ENCODE results near the gene PCMTD2.

DNA sequence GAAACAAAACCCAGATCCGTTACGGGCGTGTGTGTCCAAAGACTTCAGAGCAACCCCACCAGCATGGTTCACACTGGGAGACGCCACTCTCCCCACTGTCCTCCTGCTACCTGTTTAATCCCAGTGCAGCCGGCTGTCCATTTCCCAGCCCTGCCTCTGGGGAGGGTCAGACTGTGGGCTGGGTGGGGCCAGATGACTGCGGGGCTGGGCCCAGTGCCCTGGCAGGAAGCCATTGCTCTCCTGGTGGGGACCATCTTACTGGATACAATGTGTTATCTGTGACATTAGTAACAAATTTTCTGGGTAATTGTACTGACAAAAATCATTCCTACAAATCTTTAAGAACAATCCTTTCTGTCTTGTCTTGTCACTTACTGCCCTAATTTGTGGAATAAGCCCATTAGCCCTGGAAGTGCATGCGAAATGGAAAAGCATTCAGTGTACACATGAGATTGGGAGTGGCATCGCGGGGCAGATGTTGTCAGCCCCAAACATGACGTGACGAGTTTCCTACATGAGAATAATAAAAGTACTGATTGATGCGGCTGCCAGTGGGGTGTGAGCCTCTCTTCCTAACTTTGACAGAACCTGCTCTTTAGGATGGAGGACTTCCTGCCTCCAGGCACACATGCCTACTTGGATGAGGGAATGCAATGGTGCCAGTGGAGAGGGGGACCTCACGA, 37.9 kb upstream of the PCMTD2 start:
- TF ChIP-seq GABPB1 (CRISPR knock-in tag; IDR thresholded peaks at IDR 0.05): no peak
- TF ChIP-seq JUN (CRISPR knock-in tag; IDR thresholded peaks at IDR 0.05): no peak
- TF ChIP-seq, protein P1, sequence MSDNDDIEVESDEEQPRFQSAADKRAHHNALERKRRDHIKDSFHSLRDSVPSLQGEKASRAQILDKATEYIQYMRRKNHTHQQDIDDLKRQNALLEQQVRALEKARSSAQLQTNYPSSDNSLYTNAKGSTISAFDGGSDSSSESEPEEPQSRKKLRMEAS (CRISPR knock-in tag; IDR thresholded peaks at IDR 0.05): no peak
- no peak for TF ChIP-seq PRDM15 (CRISPR knock-in tag; IDR thresholded peaks at IDR 0.05)
- TF ChIP-seq, protein P2, sequence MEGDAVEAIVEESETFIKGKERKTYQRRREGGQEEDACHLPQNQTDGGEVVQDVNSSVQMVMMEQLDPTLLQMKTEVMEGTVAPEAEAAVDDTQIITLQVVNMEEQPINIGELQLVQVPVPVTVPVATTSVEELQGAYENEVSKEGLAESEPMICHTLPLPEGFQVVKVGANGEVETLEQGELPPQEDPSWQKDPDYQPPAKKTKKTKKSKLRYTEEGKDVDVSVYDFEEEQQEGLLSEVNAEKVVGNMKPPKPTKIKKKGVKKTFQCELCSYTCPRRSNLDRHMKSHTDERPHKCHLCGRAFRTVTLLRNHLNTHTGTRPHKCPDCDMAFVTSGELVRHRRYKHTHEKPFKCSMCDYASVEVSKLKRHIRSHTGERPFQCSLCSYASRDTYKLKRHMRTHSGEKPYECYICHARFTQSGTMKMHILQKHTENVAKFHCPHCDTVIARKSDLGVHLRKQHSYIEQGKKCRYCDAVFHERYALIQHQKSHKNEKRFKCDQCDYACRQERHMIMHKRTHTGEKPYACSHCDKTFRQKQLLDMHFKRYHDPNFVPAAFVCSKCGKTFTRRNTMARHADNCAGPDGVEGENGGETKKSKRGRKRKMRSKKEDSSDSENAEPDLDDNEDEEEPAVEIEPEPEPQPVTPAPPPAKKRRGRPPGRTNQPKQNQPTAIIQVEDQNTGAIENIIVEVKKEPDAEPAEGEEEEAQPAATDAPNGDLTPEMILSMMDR (IDR thresholded peaks at IDR 0.05): no peak
- TF ChIP-seq SP1 (CRISPR knock-in tag; conservative IDR thresholded peaks at IDR 0.05): no peak
- TF ChIP-seq, protein P3, sequence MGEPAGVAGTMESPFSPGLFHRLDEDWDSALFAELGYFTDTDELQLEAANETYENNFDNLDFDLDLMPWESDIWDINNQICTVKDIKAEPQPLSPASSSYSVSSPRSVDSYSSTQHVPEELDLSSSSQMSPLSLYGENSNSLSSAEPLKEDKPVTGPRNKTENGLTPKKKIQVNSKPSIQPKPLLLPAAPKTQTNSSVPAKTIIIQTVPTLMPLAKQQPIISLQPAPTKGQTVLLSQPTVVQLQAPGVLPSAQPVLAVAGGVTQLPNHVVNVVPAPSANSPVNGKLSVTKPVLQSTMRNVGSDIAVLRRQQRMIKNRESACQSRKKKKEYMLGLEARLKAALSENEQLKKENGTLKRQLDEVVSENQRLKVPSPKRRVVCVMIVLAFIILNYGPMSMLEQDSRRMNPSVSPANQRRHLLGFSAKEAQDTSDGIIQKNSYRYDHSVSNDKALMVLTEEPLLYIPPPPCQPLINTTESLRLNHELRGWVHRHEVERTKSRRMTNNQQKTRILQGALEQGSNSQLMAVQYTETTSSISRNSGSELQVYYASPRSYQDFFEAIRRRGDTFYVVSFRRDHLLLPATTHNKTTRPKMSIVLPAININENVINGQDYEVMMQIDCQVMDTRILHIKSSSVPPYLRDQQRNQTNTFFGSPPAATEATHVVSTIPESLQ (CRISPR knock-in tag; IDR thresholded peaks at IDR 0.05): no peak
- no peak for TF ChIP-seq ETV6 (CRISPR knock-in tag; IDR thresholded peaks at IDR 0.05)
- no peak for TF ChIP-seq RORB (CRISPR knock-in tag; IDR thresholded peaks at IDR 0.05)
- no peak for TF ChIP-seq ARID4B (CRISPR knock-in tag; IDR thresholded peaks at IDR 0.05; ENCODE audit: borderline replicate concordance)
- TF ChIP-seq, protein P4, sequence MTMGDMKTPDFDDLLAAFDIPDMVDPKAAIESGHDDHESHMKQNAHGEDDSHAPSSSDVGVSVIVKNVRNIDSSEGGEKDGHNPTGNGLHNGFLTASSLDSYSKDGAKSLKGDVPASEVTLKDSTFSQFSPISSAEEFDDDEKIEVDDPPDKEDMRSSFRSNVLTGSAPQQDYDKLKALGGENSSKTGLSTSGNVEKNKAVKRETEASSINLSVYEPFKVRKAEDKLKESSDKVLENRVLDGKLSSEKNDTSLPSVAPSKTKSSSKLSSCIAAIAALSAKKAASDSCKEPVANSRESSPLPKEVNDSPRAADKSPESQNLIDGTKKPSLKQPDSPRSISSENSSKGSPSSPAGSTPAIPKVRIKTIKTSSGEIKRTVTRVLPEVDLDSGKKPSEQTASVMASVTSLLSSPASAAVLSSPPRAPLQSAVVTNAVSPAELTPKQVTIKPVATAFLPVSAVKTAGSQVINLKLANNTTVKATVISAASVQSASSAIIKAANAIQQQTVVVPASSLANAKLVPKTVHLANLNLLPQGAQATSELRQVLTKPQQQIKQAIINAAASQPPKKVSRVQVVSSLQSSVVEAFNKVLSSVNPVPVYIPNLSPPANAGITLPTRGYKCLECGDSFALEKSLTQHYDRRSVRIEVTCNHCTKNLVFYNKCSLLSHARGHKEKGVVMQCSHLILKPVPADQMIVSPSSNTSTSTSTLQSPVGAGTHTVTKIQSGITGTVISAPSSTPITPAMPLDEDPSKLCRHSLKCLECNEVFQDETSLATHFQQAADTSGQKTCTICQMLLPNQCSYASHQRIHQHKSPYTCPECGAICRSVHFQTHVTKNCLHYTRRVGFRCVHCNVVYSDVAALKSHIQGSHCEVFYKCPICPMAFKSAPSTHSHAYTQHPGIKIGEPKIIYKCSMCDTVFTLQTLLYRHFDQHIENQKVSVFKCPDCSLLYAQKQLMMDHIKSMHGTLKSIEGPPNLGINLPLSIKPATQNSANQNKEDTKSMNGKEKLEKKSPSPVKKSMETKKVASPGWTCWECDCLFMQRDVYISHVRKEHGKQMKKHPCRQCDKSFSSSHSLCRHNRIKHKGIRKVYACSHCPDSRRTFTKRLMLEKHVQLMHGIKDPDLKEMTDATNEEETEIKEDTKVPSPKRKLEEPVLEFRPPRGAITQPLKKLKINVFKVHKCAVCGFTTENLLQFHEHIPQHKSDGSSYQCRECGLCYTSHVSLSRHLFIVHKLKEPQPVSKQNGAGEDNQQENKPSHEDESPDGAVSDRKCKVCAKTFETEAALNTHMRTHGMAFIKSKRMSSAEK (CRISPR knock-in tag; IDR thresholded peaks at IDR 0.05; ENCODE audit: borderline replicate concordance): no peak
- TF ChIP-seq PREB (CRISPR knock-in tag; IDR thresholded peaks at IDR 0.05; ENCODE audit: borderline replicate concordance): no peak
- TF ChIP-seq SOX15 (CRISPR knock-in tag; IDR thresholded peaks at IDR 0.05): no peak

Measured in WTC11 (cell line).